BE2C (cell line): ENCODE data around the gene KAT2A.

Experiments
- DNase-seq: peaks from one replicate; pipeline ENCODE4 v3.0.0-alpha.2; 2020
- H3K27me3 ChIP-seq: fragments of 250-450 bp; sonication (Bioruptor Pico); 2 replicates; pipeline ENCODE4 v1.5.1; 2020; ENCODE audit warnings: mild to moderate bottlenecking
- H3K36me3 ChIP-seq: fragments of 250-450 bp; sonication (Bioruptor Pico); 2 replicates; pipeline ENCODE4 v1.5.1; 2020; ENCODE audit warnings: mild to moderate bottlenecking
- H3K4me1 ChIP-seq: fragments of 250-450 bp; sonication (Bioruptor Pico); 2 replicates; pipeline ENCODE4 v1.5.1; 2020
- H3K4me3 ChIP-seq: 2 replicates; pipeline ENCODE4 v1.5.1; 2011; ENCODE audit warnings: low read depth, low read length
- H3K9me3 ChIP-seq: fragments of 250-450 bp; sonication (Bioruptor Pico); 2 replicates; pipeline ENCODE4 v1.5.1; 2020
- CTCF ChIP-seq: IDR thresholded peaks from 2 replicates; pipeline ENCODE4 v1.5.1; 2012; ENCODE audit warnings: mild to moderate bottlenecking, low read depth, low read length

The KAT2A gene

GRCh38 chr17:42096360-42097111, 24.6 kb downstream of the KAT2A start:
- Histone ChIP-seq H3K4me1 (no peaks in the 10 kb centered on the region; the same call in 1 of the 2 replicates), H3K27me3 (no peaks in the 10 kb centered on the region), H3K4me3 (no peak overlapping the region), H3K36me3 (no peaks in the 10 kb centered on the region), H3K9me3 (no peaks in the 10 kb centered on the region)
- DNase-seq: no peak
- TF ChIP-seq CTCF: peak; percentile 17; the same call in 1 of the 2 replicates

- DNase-seq: no peak
- Histone ChIP-seq H3K4me1 (no peaks in the 10 kb centered on the region; the same call in 1 of the 2 replicates), H3K9me3 (no peaks in the 10 kb centered on the region), H3K36me3 (no peaks in the 10 kb centered on the region), H3K27me3 (no peaks in the 10 kb centered on the region), H3K4me3 (no peak overlapping the region)
- TF ChIP-seq CTCF: no peak
These were observed 26.6 kb downstream of the KAT2A start for GRCh38 chr17:42094375-42095069.

GRCh38 chr17:42092939-42093338, 28.2 kb downstream of the KAT2A start:
- Histone ChIP-seq H3K4me1 (no peaks in the 10 kb centered on the region; the same call in 1 of the 2 replicates), H3K36me3 (no peaks in the 10 kb centered on the region), H3K27me3 (no peaks in the 10 kb centered on the region), H3K4me3 (no peak overlapping the region), H3K9me3 (no peaks in the 10 kb centered on the region)
- DNase-seq: no peak
- TF ChIP-seq CTCF: no peak

- no peaks in the 10 kb centered on the region for H3K36me3 ChIP-seq
- H3K4me1 ChIP-seq: peaks cover 3% of the 10 kb centered on the region; the same call in 1 of the 2 replicates
- no peak overlapping the region for H3K4me3 ChIP-seq
- no peak for TF ChIP-seq CTCF
- H3K27me3 ChIP-seq: no peaks in the 10 kb centered on the region
- no peaks in the 10 kb centered on the region for H3K9me3 ChIP-seq
- no peak for DNase-seq
These were observed 30.0 kb downstream of the KAT2A start for GRCh38 chr17:42090964-42091790.

- no peak for TF ChIP-seq CTCF
- Histone ChIP-seq H3K27me3 (no peaks in the 10 kb centered on the region), H3K36me3 (no peaks in the 10 kb centered on the region), H3K4me3 (no peak overlapping the region), H3K9me3 (no peaks in the 10 kb centered on the region), H3K4me1 (peaks cover 3% of the 10 kb centered on the region; the same call in 1 of the 2 replicates)
- no peak for DNase-seq
These were observed 32.4 kb downstream of the KAT2A start for GRCh38 chr17:42088736-42089135.
